GM12891 (cell line): Measurements from ENCODE around the gene SHISA5.

Experiments used
- DNase-seq: peaks from one replicate; pipeline ENCODE4 v3.0.0; 2011; ENCODE audit warnings: low spot score; ENCODE audit not compliant: insufficient read length
- FAIRE-seq: peaks from 2 replicates; lab custom pipeline; 2011; peaks lifted over from hg19 to GRCh38; lab: Jason Lieb, UNC
- PAX5 ChIP-seq: IDR thresholded peaks from 2 replicates; pipeline ENCODE4 v1.6.1; 2011; ENCODE audit warnings: low read length, moderate library complexity, mild to moderate bottlenecking; ENCODE audit not compliant: insufficient read depth, severe bottlenecking
- POLR2A ChIP-seq: IDR thresholded peaks from 2 replicates; pipeline ENCODE4 v1.6.1; 2011; ENCODE audit warnings: low read depth, low read length, control low read depth
- POLR2AphosphoS5 ChIP-seq: IDR thresholded peaks from 2 replicates; pipeline ENCODE4 v1.6.1; 2011; ENCODE audit warnings: low read depth, low read length, control low read depth
- POU2F2 ChIP-seq: IDR thresholded peaks from 2 replicates; pipeline ENCODE4 v1.6.1; 2011; ENCODE audit warnings: low read depth, mild to moderate bottlenecking, control low read depth, low read length, moderate library complexity
- SPI1 ChIP-seq: IDR thresholded peaks from 2 replicates; pipeline ENCODE4 v1.6.1; 2011; ENCODE audit warnings: low read depth, low read length, control low read depth
- TAF1 ChIP-seq: IDR thresholded peaks from 2 replicates; pipeline ENCODE4 v1.6.1; 2011; ENCODE audit warnings: low read depth, low read length, control low read depth

Gene SHISA5

DNA sequence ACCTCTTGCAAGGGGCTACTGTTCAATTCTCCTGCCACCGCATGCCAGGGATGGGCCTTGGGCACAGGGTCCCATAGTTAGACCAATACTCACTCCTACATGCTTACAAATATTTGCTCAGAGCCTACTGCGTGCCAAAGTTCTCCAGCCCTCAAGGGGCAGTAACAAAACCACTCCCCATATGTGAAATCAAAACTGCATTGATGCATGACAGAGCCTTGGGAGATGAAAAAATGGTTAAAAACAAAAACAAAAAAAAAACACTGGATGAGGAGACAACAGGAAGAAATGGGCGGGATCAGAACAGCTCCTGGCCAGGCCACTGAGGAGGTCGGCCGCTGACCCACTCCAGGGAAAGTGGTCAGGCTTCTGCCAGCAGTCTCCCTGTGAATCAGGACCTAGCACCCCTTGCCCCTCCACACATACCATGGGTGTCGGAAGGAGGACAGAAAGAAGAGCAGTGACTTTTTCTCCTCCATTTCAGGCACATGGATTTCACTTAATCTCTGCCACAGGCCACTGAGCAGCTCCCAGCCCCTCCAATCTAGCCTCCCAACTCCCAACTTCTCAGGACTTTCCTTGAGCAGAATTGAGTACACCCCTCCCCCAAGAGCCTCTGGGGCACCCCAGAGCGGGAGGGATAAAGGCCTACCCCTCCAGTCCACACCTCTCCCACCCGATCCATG lies 76.9 kb downstream of the SHISA5 start:
- FAIRE-seq (peak; percentile 56), DNase-seq (no peak)
- no peak for TF ChIP-seq POU2F2
- no peak for TF ChIP-seq TAF1
- TF ChIP-seq POLR2AphosphoS5 = no peak
- no peak for TF ChIP-seq SPI1
- TF ChIP-seq POLR2A = no peak
- TF ChIP-seq PAX5 = no peak

DNA sequence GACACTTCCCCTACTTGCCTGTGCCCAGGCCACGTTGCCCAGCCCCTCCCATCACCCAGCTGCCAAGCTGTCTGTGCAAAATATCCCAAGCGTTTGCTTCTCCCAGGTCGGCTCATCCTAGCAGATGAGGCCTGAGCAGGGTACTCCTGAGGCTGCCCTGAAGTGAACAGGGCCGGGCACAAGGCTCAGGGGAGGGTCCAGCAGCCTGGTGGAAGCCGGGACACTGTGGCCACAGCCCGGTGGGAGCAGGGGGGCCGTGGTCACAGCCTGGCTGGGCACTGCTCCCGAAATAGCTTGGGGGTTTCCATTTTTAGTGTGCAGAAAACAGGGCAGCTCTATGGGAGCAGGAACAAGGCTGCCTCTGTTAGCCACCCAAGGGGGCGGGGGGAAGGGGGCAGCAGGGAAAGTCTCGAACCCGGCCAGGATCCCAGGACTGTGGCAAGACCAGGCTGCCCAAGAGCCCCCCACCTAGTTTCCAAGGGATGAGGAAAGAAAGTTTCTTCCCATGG lies 77.5 kb downstream of the SHISA5 start:
- TF ChIP-seq SPI1 (no peak), PAX5 (no peak), POLR2A (no peak), TAF1 (no peak), POLR2AphosphoS5 (no peak), POU2F2 (no peak)
- FAIRE-seq (no peak), DNase-seq (no peak)

DNA sequence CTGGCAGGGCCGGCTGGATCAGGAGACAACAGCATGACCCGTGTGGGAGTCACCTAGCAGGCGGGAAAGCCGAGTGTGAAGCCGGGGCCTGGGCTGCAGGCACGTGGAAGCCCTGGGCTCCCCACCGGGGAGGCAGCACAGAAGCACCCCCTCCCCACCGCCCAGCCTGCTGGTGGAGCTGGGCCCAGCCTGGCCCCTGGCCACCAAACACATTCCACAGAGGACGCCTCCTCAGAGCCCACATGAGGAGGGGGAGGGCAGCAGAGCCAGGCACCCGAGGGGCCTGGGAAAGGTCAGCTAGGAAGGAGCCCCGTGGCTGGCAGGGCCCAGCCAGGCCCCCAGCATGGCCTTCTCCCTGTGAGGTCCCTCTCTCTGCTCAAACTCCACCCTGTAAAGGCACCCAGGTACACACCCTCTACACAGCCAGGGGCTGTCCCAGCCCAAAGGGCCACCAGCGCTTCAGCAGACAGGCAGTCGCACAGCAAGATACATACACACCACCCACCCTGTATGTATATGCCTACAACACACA lies 78.6 kb downstream of the SHISA5 start:
- FAIRE-seq (no peak), DNase-seq (no peak)
- TF ChIP-seq SPI1 (no peak), TAF1 (no peak), POLR2A (no peak), POU2F2 (no peak), POLR2AphosphoS5 (no peak), PAX5 (no peak)

DNA sequence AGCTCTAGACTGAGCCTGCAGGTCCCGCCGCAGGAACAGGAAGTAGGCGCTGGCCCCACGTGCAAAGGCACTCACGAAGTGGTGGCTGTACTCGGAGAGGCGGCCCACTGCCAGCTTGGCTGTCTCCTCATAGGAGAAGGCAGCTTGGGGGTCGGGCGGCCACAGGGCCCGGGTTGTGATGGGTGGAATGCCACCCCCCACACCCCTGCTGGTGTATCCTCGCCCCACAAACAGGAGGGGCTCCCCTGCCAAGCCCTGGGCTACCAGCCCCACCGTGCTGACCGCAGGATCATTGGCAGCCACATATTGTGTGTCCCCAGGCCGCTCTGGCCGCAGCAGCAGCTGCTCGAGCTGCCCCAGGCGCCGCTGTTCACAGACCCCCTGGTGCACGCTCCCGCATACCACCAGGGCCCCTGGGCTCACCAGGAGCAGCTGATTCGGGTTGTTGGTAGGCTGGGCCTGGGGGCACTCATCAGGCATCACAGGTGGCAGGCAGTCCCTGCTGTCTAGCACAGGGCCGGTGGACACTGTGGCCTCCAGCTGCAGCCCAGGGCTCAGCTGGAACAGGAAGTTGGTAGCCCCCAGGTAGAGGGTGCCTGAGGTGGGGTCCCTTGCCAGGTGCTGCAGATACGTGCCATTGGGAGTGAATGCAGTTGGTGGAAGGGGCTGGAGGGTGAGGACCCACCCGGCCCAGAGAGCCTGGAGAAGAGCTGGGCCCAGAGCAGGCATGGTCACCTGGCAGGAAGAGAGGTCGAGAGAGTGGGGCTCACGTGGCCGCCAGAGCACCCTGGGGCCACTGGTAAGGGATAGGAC lies 79.9 kb downstream of the SHISA5 start:
- FAIRE-seq (no peak), DNase-seq (no peak)
- TF ChIP-seq SPI1 (no peak), PAX5 (no peak), POLR2A (no peak), POLR2AphosphoS5 (no peak), TAF1 (no peak), POU2F2 (no peak)

DNA sequence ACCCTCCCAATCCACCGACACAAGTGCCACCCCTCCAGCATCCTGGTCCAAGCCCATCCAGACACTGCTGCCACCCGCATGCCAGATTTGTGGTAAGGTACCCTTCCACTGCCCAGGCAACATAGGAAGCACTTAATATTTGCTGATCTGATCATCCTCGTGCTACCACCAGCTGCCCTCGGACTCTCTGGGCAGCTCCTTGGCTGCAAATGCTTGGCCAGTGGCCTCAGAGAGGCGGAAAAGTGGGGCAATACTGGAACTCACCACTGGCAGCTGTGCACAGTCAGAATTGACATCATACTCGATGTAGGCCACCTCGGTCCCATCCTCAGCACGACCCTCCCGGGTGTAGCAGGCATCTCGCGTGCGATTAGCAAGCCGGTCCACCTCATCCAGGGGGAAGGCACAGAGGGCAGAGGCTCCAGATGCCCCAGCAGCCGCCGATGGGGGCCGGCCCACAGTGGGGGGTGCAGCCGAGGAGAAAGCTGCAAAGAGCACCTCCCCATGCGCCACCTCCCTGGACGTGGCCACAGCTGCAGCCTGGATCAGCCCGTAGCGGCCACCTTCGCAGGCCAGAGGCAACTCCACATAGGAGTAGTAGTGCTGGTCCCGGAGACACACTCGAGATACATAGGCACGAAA lies 80.6 kb downstream of the SHISA5 start:
- DNase-seq (no peak), FAIRE-seq (no peak)

DNA sequence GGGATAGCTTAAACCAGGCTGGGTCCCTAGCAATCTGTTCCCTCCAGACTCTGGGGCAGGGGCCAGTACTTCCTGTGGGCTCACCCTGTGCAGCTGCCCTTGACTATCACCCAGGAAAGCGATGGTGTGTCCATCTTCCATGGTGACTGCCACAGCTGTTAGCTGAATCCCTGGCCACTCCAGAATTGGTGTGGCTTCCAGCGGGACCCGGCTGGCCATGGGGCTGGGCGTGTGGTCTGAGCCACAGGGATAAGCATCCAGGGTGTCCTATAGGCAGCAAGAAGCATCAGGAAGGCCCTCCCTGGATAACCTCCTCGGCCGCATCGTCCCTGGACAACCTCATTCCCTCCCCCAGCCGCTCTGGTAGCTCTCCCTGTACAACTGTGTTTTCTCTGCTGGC lies 81.3 kb downstream of the SHISA5 start:
- TF ChIP-seq POLR2AphosphoS5 (no peak), POU2F2 (no peak), PAX5 (no peak), TAF1 (no peak), SPI1 (no peak), POLR2A (no peak)
- FAIRE-seq (no peak), DNase-seq (no peak)

More for the DNA sequence above, 80.6 kb downstream of the SHISA5 start:
- TF ChIP-seq POLR2AphosphoS5 (no peak), SPI1 (no peak), PAX5 (no peak), POU2F2 (no peak), TAF1 (no peak), POLR2A (no peak)

DNA sequence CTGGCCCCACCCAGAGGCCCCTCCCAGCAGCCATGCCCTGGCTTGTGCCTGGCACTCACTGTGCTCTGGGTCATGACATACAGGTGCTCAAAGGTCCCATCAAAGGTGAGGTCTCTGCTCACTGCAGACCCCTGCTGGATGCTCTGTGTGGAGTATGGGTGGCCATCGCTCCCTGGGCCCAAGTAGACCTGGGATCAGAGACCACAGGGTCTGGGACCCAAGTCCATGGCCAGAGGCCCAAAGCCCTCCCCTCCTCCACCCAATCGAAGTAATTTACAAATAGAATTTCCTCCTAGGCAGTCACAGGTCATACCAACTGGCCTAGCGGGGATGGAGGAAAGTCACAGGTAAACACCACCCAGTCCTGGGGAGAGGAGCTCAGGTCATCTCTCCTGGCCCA lies 81.7 kb downstream of the SHISA5 start:
- FAIRE-seq (no peak), DNase-seq (no peak)

DNA sequence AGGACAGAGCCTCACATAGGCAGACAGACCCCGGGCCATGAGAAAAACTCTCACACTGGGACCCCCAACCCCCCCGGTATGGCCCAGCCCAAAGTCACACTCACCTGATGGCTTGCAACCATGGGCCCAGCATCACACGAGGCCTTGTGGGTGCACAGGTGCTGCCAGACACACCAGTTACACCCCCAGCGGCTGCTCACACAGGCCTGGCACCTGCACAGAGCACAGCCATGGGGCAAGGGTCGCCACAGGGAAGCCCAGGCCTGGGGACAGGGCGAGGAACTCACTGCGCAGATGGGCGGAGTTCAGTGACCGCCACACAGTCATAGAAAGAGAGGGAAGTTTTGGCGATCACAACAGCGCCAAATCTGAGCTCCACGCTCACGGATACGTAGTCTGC lies 83.4 kb downstream of the SHISA5 start:
- TF ChIP-seq POU2F2 (no peak), SPI1 (no peak), PAX5 (no peak), POLR2A (no peak), TAF1 (no peak), POLR2AphosphoS5 (no peak)
- FAIRE-seq (no peak), DNase-seq (no peak)

More for the DNA sequence above, 81.7 kb downstream of the SHISA5 start:
- TF ChIP-seq TAF1 (no peak), POLR2AphosphoS5 (no peak)

DNA sequence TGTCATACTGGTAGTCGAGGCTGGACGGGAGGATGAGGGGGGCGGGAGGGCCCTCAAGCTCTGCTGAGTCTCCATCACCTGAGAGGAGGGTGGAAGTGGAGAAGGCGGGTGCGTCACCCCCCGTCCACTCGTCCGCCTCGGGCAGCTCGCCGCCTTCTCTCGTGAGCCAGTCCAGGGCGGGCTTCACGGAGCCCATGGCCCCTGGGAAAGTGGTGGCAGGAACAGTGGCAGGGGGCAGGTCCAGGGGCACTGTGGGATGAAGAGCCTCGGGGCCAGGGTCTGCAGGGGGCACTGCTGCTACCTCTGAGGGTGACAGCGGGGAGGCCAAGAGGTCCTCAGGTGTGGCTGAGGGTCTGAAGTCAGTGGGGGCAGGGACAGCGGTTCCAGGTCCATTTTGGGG lies 84.4 kb downstream of the SHISA5 start:
- no peak for FAIRE-seq
- TF ChIP-seq POLR2AphosphoS5 (no peak), PAX5 (no peak), TAF1 (no peak), POU2F2 (no peak), POLR2A (no peak), SPI1 (no peak)
- no peak for DNase-seq
